ENCODE results near the gene PABPN1L.

- TF ChIP-seq POLR2A (IDR thresholded peaks at IDR 0.05; ENCODE audit: low read length), result no peak
- TF ChIP-seq GATA1 (IDR thresholded peaks at IDR 0.05; ENCODE audit: low read depth, low read length), result no peak
Observed at GRCh38 chr16:88841521-88842307, 24.7 kb downstream of the PABPN1L start.
